GM21786 (cell line): ENCODE data around the gene RESF1.
"Not testable (repeated sequence)": the region's sequence is repeated elsewhere in the genome, so short reads cannot be mapped to it uniquely, and the experiment has no call there.

ENCODE experiments used
- ATAC-seq: cut with Tn5 transposase; IDR thresholded peaks from one replicate; pipeline ENCODE4 v1.9.1; 2021; ENCODE audit not compliant: unreplicated experiment

RESF1 gene

GRCh38 chr12:31959161-31959700 lies at the start of gene RESF1:
TSS of gene RESF1 (plus strand) at chr12:31959415. CDS start at chr12:31980956, 21,541 bp downstream.
- peak; percentile 89 for ATAC-seq

GRCh38 chr12:31914927-31915326 lies 44.3 kb upstream of the RESF1 start:
- no peak for ATAC-seq

- ATAC-seq = no peak
These were observed 43.8 kb upstream of the RESF1 start for GRCh38 chr12:31915446-31915845.

- no peak for ATAC-seq
These were observed 36.7 kb upstream of the RESF1 start for GRCh38 chr12:31922341-31923062.

GRCh38 chr12:31923063-31923412 lies 36.2 kb upstream of the RESF1 start:
- no peak for ATAC-seq

- ATAC-seq = no peak
These were observed 30.8 kb upstream of the RESF1 start for GRCh38 chr12:31928246-31929026.

GRCh38 chr12:31929027-31929526 lies 30.1 kb upstream of the RESF1 start:
- no peak for ATAC-seq

- no peak for ATAC-seq
These were observed 27.2 kb upstream of the RESF1 start for GRCh38 chr12:31931796-31932715.

- no peak for ATAC-seq
These were observed 14.9 kb upstream of the RESF1 start for GRCh38 chr12:31944299-31944698.

GRCh38 chr12:31947971-31948370 lies 11.2 kb upstream of the RESF1 start:
- ATAC-seq = no peak

GRCh38 chr12:31948697-31949359 lies 10.4 kb upstream of the RESF1 start:
- ATAC-seq = not testable (repeated sequence)

- ATAC-seq = no peak
These were observed 9.1 kb upstream of the RESF1 start for GRCh38 chr12:31950088-31950487.

- no peak for ATAC-seq
These were observed 8.7 kb upstream of the RESF1 start for GRCh38 chr12:31950492-31950891.

GRCh38 chr12:31951008-31951407 lies 8.2 kb upstream of the RESF1 start:
- ATAC-seq = no peak

- ATAC-seq = no peak
These were observed 7.3 kb upstream of the RESF1 start for GRCh38 chr12:31951939-31952338.

GRCh38 chr12:31952418-31952817 lies 6.8 kb upstream of the RESF1 start:
- ATAC-seq = no peak

GRCh38 chr12:31954925-31955858 lies 4.0 kb upstream of the RESF1 start:
- ATAC-seq = no peak

GRCh38 chr12:31958569-31959160 lies 550 bp upstream of the RESF1 start:
- ATAC-seq = no peak
